Medulla oblongata (tissue), 1 donor: ENCODE data around the gene GALC.

Experiments used
- DNase-seq: peaks from one replicate; pipeline ENCODE4 v3.0.0-alpha.2; 2015; ENCODE audit errors: extremely low spot score

Gene GALC

DNA sequence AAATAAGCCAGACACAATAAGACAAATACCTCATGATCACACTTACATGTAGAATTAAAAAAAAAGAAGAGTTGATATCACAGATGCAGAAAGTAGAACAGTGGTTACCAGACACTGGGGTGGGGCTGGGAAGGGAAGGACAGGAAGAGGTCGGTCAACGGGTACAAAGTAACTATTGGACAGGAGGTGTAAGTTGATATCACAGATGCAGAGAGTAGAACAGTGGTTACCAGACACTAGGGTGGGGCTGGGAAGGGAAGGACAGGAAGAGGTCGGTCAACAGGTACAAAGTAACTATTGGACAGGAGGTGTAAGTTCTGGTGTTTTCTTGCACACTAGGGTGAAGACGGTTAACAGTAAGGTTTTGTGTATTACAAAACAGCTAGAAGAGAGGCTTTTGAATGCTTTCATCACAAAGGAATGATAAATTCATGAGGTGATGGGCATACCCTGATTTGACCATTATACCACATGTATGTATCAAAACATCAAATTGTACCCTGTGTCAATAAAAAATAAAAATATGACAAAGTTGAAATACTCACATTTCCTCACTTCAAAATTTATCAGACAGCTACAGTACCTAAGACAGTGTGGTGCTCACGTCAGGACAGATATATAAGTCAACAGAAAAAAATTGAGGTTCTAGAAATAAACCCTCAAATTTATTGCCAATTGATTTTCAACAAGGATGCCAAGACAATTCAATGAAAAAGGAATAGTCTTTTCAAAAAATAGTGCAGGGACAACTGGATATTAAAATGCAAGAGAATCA, 32.8 kb downstream of the GALC start:
- DNase-seq: no peak

- no peak for DNase-seq
Measured at GRCh38 chr14:87955501-87955900, 37.5 kb downstream of the GALC start.

GRCh38 chr14:87952307-87953094, 40.5 kb downstream of the GALC start:
- no peak for DNase-seq

GRCh38 chr14:87944987-87945604, 47.9 kb downstream of the GALC start:
- peak; percentile 80 for DNase-seq

GRCh38 chr14:87940894-87941293, 52.1 kb downstream of the GALC start:
- DNase-seq: no peak

- no peak for DNase-seq
Measured at GRCh38 chr14:87940382-87940781, 52.6 kb downstream of the GALC start.

DNA sequence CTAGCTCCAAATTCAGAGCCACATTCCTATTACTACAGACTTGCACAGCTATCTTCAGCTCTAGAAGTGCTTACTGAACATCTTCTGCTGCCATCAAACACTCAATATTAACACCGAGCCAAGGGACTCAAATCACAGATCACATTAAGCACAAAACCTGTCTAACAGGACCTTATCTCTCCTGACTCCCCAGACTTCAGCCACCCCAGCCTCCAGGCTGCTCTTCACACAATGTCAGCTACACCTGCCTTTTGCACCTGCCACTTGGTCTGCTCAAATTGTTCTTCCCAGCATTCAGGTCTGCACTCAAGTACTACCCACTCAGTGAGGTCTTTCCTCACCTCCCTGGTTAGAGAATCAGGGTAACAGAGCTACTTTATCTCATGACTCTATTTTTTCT, 57.1 kb downstream of the GALC start:
- no peak for DNase-seq

GRCh38 chr14:87935081-87935828, 57.7 kb downstream of the GALC start:
- no peak for DNase-seq

GRCh38 chr14:87934185-87934584, 58.8 kb downstream of the GALC start:
- no peak for DNase-seq

DNA sequence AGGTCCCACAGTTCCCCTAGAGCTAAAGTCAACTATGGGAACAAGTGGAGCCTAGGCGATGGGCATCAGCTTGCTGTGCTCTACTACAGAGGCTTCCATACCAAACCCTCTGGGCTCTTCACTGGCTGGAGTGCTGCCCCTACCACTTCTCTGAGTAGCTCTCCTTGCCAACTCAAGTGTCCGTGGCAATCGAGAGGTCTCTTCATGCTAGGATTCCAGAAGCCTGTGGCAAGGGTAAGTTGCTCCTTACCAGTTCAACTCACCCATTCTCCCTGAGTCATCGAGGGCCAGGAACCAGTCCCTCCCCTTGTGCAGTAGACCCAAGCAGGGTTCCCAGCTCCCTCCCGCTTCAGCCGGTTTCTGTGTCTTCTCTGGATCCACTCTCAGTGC, 76.1 kb downstream of the GALC start:
- DNase-seq: no peak

- DNase-seq: no peak
Measured at GRCh38 chr14:87916103-87916885, 76.7 kb downstream of the GALC start.

DNA sequence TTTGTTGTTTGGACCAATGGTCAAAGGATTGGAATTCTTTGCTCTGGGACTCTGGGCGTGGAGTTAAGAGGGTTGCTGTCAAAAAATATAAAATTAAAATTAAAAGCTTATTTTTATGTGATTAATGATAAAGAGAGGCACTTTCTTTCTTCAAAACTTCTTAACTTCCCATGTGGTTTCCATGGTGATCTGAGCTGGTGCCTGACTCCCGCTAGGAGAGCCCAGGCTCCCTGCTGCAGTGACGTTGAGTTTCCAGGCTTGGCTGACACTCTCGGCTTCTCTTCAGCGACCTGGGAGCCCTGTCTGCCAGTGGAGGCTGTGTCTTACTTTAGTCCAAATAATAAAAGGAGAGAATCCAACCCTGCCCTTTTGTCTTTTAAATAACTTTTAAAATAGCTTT, 84.4 kb downstream of the GALC start:
- peak; percentile 25 for DNase-seq

DNA sequence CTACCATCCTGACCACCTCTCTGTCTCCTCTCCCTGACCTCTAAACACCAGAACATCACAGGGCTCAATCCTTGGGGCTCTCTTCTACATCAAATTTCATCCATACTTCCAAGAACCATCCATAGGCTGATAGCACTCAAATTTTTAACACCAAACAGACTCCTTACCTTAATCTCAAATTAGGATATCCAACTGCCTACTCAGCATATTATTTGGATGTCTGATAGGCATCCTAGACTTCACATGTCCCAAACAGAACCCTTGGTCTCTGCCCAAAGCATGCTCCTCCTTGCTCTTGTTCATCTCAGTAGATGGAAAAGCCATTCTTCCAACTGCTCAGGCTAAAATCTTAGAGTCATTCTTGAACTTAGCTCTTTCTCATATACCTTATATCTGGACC, 91.3 kb downstream of the GALC start:
- DNase-seq: no peak

- no peak for DNase-seq
Measured at GRCh38 chr14:87901236-87901635, 91.7 kb downstream of the GALC start.

DNA sequence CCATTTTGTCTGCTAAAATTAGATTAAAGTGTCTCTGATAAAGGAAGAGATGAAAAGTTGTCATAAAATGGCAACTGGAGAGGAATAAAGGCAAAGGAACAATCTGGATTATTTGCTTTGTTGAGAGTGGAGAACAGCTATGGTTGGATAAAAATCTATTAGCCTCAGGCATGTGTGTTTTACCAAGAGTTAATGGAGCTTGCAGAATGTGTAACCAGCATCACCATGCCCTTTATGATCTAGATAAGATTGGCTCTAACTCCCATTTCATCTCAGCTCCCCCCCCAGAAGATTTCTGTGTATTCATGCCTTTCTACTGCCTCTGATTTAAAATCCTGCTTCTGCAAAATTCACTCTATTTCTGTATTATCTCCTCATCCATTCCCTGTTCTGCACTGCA, 93.8 kb downstream of the GALC start:
- DNase-seq: no peak

- DNase-seq: no peak
Measured at GRCh38 chr14:87898301-87898700, 94.7 kb downstream of the GALC start.

DNA sequence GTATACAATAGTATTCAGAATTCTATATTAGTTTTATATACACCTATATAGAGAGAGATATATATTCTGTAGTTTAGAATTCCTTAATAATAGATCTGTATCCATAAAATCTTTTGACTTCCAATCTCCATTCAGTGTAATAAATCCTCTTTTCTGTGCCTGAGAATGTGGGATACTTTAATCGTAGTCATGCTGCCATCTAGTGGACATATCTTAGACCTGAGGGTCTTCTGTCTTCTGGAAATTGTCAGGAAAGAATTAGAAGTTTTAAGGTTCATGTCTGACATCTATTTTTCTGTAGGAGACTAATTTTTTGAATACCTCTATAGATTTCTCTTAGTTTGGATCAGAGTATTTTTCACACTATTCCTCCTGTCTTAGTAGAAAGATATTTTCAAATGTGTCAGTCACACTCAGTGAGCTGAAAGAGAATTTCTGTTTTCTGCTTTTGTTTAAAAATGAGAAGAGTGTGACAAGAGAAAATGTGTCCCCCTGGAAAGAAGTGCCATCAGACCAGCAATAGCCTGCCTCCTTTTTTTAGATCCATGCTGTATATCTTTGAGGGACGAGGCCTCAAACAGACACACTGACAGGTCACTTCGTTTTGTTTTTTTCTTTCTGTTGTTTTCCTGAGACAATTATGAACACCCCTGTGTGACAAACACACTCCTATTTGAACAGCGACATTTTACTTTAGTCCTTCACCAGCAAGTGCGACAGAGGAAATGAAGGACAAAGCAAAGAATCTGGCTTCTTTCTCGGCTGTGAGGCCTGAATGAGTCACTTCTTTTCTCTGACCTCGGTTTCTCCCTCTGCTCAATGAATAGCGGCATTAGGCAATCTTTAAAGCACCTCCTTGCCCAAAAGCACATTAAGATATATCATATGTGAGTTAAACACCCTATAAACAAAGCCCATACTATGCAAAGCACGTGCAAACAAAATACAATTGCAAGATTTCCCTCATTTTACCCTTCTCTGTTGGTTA, 96.3 kb downstream of the GALC start:
- peak; percentile 76 for DNase-seq

DNA sequence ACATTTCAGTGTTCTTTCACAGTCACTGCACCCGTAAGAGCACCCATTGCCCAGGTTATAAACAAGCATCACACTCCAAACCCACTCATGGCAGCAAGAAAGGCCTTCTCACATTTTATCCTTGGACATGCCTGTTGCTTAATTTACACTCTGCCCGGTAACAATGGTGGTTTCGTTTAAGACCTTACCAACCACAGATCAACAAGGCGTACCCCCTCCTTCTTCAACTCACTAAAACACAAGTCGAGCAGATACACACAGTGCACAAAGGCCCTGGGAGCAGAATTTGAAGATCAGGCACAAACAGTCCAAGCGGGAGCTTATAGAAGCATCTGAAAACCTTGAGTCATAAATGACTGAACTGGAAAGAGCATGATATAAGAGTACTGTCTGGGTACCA, 98.1 kb downstream of the GALC start:
- DNase-seq: no peak

- no peak for DNase-seq
Measured at GRCh38 chr14:87892763-87893162, 100.2 kb downstream of the GALC start.
